ENCODE measurements around the gene KAT5.
"Not testable (repeated sequence)": the region's sequence is repeated elsewhere in the genome, so short reads cannot be mapped to it uniquely, and the experiment has no call there.

Gene KAT5

GRCh38 chr11:65743681-65744025, 31.6 kb downstream of the KAT5 start:
- peaks cover 5% of the 10 kb centered on the region; the same call in 1 of the 2 replicates for H3K4me1 ChIP-seq (ENCODE audit: low read length)
- H3K9ac ChIP-seq (ENCODE audit: low read length): no peak overlapping the region
- no peaks in the 10 kb centered on the region for H4K20me1 ChIP-seq (ENCODE audit: insufficient read depth, low read length)
- H3K27me3 ChIP-seq (ENCODE audit: low read depth, low read length): peaks cover 19% of the 10 kb centered on the region
- no peak overlapping the region for H3K4me2 ChIP-seq (ENCODE audit: low read length)
- TF ChIP-seq CTCF (IDR thresholded peaks at IDR 0.05; ENCODE audit: low read depth, low read length): no peak
- TF ChIP-seq EZH2phosphoT487 (IDR thresholded peaks at IDR 0.05; ENCODE audit: low read depth): no peak
- H3K36me3 ChIP-seq (replicated peaks; ENCODE audit: low read depth, low read length): no peaks in the 10 kb centered on the region
- H2AFZ ChIP-seq (ENCODE audit: low read depth, low read length): no peak overlapping the region
- no peaks in the 10 kb centered on the region for H3K79me2 ChIP-seq (ENCODE audit: low read length)
- H3K9me3 ChIP-seq (ENCODE audit: insufficient read depth, low read length): no peaks in the 10 kb centered on the region
- H3K27ac ChIP-seq (ENCODE audit: low read length): no peak overlapping the region
- no peak overlapping the region for H3K4me3 ChIP-seq (ENCODE audit: low read length)

DNA sequence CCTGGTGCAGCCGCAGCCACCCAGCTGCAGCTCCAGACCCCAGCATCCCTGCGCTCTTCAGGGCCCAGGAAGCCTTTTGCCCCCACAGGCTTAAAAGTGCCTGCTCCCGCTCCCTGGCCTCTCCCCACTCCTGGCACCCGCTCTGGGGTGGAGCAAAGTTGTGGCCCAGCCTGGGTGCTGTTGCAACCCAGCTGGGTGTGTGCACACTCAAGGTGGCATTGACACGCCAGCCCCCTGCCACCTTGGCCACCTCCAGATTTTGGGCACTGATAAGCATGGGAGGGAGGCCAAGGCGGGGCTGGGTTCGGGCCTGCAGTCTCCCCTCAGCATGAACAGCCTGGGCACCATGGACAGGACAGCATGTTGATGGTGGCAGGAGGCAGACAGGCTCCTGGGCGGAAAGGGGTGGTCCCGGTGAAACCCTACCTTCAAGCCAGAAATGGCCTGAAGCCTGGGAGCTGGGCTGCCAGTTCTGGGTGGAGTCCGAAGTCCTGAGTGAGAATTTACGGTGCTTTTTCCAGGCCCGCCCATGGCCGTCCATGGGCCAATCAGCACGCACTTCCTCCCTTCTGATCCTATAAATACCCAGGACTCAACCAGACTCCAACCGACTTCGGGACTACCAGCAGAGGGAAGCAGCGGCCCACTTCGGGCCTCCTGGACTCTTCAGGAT, 32.1 kb downstream of the KAT5 start:
- no peak overlapping the region for H3K4me3 ChIP-seq (ENCODE audit: low read length)
- TF ChIP-seq CTCF (IDR thresholded peaks at IDR 0.05; ENCODE audit: low read depth, low read length): peak; percentile 21
- no peak for TF ChIP-seq EZH2phosphoT487 (IDR thresholded peaks at IDR 0.05; ENCODE audit: low read depth)
- H3K9me3 ChIP-seq (ENCODE audit: insufficient read depth, low read length): no peaks in the 10 kb centered on the region
- peaks cover 24% of the 10 kb centered on the region for H3K27me3 ChIP-seq (ENCODE audit: low read depth, low read length)
- no peak overlapping the region for H3K27ac ChIP-seq (ENCODE audit: low read length)
- no peak overlapping the region for H3K4me2 ChIP-seq (ENCODE audit: low read length)
- no peak overlapping the region for H2AFZ ChIP-seq (ENCODE audit: low read depth, low read length)
- peaks cover 5% of the 10 kb centered on the region; the same call in 1 of the 2 replicates for H3K4me1 ChIP-seq (ENCODE audit: low read length)
- no peak overlapping the region for H3K9ac ChIP-seq (ENCODE audit: low read length)
- H4K20me1 ChIP-seq (ENCODE audit: insufficient read depth, low read length): no peaks in the 10 kb centered on the region
- H3K79me2 ChIP-seq (ENCODE audit: low read length): no peaks in the 10 kb centered on the region
- no peaks in the 10 kb centered on the region for H3K36me3 ChIP-seq (replicated peaks; ENCODE audit: low read depth, low read length)

DNA sequence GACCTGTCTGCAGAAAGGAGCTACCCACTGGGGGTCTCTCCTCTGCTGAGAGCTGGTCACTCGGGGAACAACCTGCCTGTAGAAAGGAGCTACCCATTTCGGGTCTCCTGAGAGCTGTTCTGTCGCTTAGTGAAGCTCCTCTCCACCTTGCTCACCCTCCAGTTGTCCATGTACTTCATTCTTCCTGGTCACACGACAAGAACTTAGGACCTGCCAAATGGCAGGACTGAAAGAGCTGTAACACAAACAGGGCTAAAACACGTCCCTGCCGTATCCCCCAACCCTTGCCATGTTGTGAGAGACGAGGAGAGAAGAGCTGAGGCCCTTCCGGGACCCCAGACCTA, 32.6 kb downstream of the KAT5 start:
- no peak overlapping the region for H3K4me2 ChIP-seq (ENCODE audit: low read length)
- H4K20me1 ChIP-seq (ENCODE audit: insufficient read depth, low read length): no peaks in the 10 kb centered on the region
- H3K9ac ChIP-seq (ENCODE audit: low read length): no peak overlapping the region
- peaks cover 5% of the 10 kb centered on the region; the same call in 1 of the 2 replicates for H3K4me1 ChIP-seq (ENCODE audit: low read length)
- H2AFZ ChIP-seq (ENCODE audit: low read depth, low read length): no peak overlapping the region
- no peaks in the 10 kb centered on the region for H3K36me3 ChIP-seq (replicated peaks; ENCODE audit: low read depth, low read length)
- H3K9me3 ChIP-seq (ENCODE audit: insufficient read depth, low read length): no peaks in the 10 kb centered on the region
- TF ChIP-seq CTCF (IDR thresholded peaks at IDR 0.05; ENCODE audit: low read depth, low read length) (no peak), EZH2phosphoT487 (IDR thresholded peaks at IDR 0.05; ENCODE audit: low read depth) (no peak)
- H3K79me2 ChIP-seq (ENCODE audit: low read length): no peaks in the 10 kb centered on the region
- H3K27me3 ChIP-seq (ENCODE audit: low read depth, low read length): peaks cover 29% of the 10 kb centered on the region
- no peak overlapping the region for H3K4me3 ChIP-seq (ENCODE audit: low read length)
- no peak overlapping the region for H3K27ac ChIP-seq (ENCODE audit: low read length)

- no peak overlapping the region for H3K4me3 ChIP-seq (ENCODE audit: low read length)
Observed at GRCh38 chr11:65745049-65745448, 33.0 kb downstream of the KAT5 start.

DNA sequence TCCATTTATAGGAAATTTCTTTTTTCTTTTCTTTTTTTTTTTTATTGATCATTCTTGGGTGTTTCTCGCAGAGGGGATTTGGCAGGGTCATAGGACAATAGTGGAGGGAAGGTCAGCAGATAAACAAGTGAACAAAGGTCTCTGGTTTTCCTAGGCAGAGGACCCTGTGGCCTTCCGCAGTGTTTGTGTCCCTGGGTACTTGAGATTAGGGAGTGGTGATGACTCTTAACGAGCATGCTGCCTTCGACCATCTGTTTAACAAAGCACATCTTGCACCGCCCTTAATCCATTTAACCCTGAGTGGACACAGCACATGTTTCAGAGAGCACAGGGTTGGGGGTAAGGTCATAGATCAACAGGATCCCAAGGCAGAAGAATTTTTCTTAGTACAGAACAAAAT, 50.1 kb downstream of the KAT5 start:
- not testable (repeated sequence) for H3K79me2 ChIP-seq (ENCODE audit: low read length); H3K27ac ChIP-seq (ENCODE audit: low read length); H3K4me2 ChIP-seq (ENCODE audit: low read length); H3K36me3 ChIP-seq (replicated peaks; ENCODE audit: low read depth, low read length); H3K4me3 ChIP-seq (ENCODE audit: low read length); H3K27me3 ChIP-seq (ENCODE audit: low read depth, low read length); H2AFZ ChIP-seq (ENCODE audit: low read depth, low read length); H3K9me3 ChIP-seq (ENCODE audit: insufficient read depth, low read length); H3K4me1 ChIP-seq (ENCODE audit: low read length); H4K20me1 ChIP-seq (ENCODE audit: insufficient read depth, low read length); H3K9ac ChIP-seq (ENCODE audit: low read length)

More at GRCh38 chr11:65745049-65745448, 33.0 kb downstream of the KAT5 start:
- no peaks in the 10 kb centered on the region for H3K36me3 ChIP-seq (replicated peaks; ENCODE audit: low read depth, low read length)
- no peak overlapping the region for H3K9ac ChIP-seq (ENCODE audit: low read length)
- H2AFZ ChIP-seq (ENCODE audit: low read depth, low read length): no peak overlapping the region
- no peaks in the 10 kb centered on the region for H4K20me1 ChIP-seq (ENCODE audit: insufficient read depth, low read length)
- H3K4me2 ChIP-seq (ENCODE audit: low read length): no peak overlapping the region
- no peaks in the 10 kb centered on the region for H3K79me2 ChIP-seq (ENCODE audit: low read length)
- H3K9me3 ChIP-seq (ENCODE audit: insufficient read depth, low read length): no peaks in the 10 kb centered on the region
- TF ChIP-seq CTCF (IDR thresholded peaks at IDR 0.05; ENCODE audit: low read depth, low read length): no peak
- TF ChIP-seq EZH2phosphoT487 (IDR thresholded peaks at IDR 0.05; ENCODE audit: low read depth): no peak
- no peak overlapping the region for H3K27ac ChIP-seq (ENCODE audit: low read length)
- H3K27me3 ChIP-seq (ENCODE audit: low read depth, low read length): peaks cover 32% of the 10 kb centered on the region
- peaks cover 5% of the 10 kb centered on the region; the same call in 1 of the 2 replicates for H3K4me1 ChIP-seq (ENCODE audit: low read length)

- not testable (repeated sequence) for H3K4me2 ChIP-seq (ENCODE audit: low read length); H3K36me3 ChIP-seq (replicated peaks; ENCODE audit: low read depth, low read length); H4K20me1 ChIP-seq (ENCODE audit: insufficient read depth, low read length); H3K9ac ChIP-seq (ENCODE audit: low read length); H3K79me2 ChIP-seq (ENCODE audit: low read length); H3K4me1 ChIP-seq (ENCODE audit: low read length); H2AFZ ChIP-seq (ENCODE audit: low read depth, low read length); H3K9me3 ChIP-seq (ENCODE audit: insufficient read depth, low read length); H3K27ac ChIP-seq (ENCODE audit: low read length); H3K4me3 ChIP-seq (ENCODE audit: low read length); H3K27me3 ChIP-seq (ENCODE audit: low read depth, low read length)
Observed at GRCh38 chr11:65762816-65763215, 50.8 kb downstream of the KAT5 start.
